CD4-positive, alpha-beta T cell treated with Interleukin-6 for 4 hours (primary cell): ENCODE measurements around the gene IGF1R.

Source experiments
- DNase-seq: peaks from one replicate; pipeline ENCODE4 v3.0.0-alpha.2; 2020; ENCODE audit warnings: mixed read lengths

The IGF1R gene

DNA sequence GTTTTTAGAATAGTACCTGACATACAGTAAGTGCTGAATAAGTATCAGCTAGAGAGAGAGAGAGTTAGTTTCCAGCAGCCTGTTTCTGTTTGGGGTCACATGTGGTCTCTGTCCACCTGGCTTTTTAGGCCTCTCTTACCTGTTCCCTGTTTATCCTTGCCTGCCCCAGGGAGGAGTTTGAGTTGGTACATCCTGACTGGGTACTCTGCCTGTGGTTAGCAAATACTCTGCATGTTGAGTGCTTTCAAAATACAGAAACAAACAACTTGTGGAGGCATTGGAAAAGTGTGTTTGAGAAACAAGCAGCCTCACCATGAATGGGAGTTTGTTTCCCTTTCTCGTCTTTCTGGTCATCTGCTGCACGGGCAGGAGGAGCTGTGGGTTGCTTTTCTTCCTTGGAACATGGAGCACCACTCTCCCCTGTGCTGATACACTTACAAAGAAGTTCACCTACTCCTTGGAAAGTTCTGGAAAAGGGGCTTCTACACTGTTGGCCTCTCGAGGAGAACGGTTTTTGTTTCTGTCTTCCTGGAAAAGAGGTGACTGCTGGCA is 193.2 kb downstream of the IGF1R start:
- DNase-seq, result no peak

DNA sequence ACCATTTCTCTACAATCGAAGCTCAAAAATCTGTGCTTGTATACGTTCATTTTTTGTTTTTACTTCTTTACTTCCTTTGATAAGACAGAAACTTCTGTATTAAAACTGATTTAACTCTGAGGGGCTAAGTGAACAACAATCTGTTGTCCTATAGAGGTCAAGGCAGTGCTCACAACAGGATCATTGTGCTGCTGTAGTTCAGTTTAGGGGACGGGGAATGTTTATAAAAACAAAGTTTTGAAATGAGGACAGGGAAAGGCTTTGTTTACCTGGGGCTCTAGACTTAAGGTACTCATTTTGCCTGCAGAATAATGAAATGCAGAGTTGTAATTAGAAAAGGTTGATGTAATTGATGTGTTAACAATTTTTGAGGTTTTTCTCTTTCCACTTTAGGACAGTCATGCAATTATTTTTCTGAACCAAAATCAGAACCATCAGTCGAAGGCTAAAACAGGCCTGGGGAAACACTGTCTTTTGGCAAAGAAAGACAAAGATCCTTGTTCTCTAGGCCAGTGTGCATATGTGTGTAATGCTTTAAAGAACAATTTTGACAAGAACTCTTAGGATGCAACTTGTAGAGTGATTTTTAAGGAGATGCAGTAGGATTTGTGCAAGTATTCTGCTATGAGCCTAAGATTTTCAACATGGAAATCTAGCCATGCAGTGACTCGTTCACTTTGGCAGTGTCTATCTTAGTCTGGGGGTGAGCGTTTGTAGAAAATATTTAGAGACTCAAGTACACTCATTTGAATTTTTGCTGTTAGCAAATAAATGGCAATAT is 194.0 kb downstream of the IGF1R start:
- no peak for DNase-seq

DNA sequence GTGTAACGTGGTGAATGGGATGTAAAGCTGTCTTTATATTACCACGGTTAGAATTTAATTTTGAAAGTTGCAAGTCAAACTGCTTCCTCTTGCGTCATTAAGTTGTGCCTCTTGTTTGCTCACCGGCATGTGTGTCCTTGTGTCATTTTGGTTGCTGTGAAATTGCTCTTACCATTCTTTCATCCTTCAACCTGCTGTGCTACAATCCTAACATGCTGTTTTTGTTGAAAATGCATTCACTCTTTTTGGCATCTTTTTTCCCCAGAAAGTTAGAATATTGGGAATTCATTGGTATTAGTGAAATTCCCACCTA is 194.6 kb downstream of the IGF1R start:
- DNase-seq, result no peak

DNA sequence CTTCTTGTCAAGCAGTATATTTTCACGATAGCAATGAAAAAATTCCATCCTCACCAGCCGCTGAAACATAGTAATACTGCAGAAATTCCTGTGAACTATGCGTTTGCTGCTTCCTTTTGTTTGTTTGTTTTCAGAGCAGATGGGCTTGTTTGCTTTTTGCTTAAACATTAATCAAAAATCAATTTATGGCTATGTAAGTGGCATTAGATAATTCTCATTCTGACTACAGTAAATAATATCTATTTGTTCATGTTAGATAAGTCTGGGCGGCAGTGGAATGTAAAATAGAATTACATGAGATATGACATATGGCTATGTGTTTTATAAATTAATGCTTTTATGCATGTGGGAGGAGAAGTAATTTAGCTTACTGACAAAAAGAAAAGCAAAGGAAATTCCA is 195.5 kb downstream of the IGF1R start:
- DNase-seq, result no peak

- DNase-seq, result no peak
Measured at GRCh38 chr15:98844261-98844660, 195.9 kb downstream of the IGF1R start.

DNA sequence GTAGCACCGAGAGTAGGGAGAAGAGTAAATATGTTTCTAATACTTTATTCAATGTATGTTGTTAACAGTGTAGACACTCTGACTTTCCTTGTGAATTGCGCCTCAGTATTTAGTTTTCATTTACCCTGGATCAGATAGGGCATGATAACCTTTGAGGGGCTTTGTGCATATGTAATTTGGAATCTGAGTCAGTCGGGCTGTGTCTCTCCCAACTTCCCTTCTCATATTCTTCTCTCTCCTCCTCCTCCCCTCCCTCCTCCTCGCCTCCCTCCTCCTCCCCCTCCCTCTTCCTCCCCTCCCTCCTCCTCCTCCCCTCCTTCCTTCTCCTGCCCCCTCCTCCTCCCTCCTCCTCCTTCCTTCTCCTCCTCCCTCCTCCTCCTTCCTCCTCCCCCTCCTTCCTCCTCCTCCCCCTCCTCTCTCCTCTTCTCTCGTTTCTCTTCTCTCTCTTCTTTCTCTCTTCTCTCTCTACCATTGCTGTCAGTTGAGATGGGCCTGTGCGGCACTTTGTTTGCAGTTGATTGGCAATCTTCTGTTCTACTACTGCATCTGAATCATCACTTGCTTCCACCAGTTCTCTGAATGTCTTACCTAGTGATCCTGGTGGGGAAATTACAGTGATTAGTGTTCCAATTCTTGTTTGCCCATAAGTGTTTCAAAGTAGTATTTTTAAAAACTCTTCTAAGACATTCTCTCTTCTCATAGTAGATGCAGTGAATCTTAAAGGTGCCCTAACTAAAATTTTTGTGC is 197.0 kb downstream of the IGF1R start:
- DNase-seq, result no peak

DNA sequence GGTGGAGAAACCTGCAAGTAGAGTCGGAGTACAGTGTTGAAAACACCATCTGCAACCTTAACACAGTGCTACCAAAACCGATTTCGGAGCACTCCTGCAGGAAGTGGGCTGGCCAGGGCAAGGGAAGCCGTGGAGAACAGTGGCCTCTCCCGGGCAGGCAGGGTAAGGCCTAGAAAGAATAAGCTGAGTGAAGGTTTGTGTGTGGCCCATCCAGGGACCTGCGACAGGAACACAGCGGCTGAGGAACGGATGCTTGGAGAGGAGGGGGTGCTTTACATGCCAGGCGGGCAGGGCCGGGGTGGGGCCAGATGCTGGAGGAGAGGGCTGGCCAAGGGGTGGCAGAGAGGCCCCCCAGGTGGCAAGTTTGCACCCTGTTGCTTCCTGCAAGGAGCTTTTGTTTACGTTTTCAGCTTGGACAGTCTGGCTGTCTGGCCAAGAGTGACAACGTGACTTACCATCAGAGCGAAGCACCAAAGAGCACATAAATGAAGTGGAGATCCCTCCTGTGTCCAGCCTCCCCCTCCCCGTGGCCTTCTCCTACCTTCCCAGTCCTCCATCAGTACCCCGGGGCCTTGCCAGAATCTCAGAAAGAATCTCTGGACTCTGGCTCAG is 202.7 kb downstream of the IGF1R start:
- peak; percentile 73 for DNase-seq

GRCh38 chr15:98853161-98853560 is 204.8 kb downstream of the IGF1R start:
- peak; percentile 71 for DNase-seq

DNA sequence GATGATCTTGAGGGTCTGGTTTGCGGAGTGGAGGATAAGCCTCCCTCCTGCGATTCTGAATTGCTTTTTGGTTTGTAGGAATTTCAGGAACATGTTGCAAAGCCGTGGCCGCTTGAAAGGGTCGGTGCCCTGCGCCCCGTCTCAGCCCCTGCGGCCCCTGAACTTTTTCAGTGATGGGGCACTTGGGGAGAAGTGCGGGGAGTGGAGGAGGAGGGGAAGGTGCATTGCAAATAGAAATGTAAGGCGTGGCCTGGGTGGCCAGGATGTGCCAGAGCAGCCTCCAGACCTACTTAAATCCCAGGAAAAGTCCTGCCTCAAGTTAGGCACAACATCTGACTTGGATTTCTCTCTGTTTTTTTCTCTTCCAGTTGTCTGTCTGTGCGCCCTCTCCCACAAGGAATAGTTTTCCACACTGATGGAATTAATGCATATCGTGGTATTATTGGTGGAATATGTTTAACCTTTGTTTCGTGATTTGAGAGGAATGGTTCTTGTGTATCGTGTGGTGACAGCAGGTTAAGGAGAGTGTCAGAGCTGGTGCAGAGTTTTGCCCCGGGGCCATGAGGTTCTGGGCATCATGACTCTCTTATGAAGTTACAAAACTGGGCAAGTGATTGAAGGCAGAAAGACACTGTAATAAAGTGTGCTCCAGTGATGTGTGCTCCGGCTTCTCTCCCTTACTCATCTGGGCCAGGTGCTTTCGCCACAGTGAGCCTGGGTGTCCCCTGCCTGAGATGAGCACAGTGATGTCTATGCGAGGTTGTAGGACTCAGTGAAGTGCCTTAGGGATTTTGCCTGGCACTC is 205.5 kb downstream of the IGF1R start:
- DNase-seq, result no peak

GRCh38 chr15:98854496-98854895 is 206.2 kb downstream of the IGF1R start:
- DNase-seq, result no peak

- DNase-seq, result no peak
Measured at GRCh38 chr15:98855067-98855814, 206.9 kb downstream of the IGF1R start.

- DNase-seq, result no peak
Measured at GRCh38 chr15:98855815-98856531, 207.6 kb downstream of the IGF1R start.

DNA sequence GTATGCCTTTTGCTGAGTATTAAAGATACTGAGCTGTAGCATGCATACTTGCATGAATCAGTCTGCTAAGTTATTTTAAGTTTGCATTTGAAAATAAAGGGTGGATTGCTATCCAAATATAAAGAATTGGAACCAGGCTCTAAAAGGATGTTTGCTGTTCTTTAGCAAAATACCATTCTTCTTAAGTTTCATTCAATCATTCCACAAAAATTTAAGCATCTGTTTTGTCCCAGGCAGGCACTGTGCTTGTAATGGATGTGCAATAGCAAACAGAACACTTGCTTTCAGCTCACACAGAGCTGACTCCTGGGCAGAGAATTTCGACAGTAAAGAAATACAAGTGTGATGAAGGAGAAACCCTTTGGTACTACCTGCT is 208.2 kb downstream of the IGF1R start:
- DNase-seq, result no peak

DNA sequence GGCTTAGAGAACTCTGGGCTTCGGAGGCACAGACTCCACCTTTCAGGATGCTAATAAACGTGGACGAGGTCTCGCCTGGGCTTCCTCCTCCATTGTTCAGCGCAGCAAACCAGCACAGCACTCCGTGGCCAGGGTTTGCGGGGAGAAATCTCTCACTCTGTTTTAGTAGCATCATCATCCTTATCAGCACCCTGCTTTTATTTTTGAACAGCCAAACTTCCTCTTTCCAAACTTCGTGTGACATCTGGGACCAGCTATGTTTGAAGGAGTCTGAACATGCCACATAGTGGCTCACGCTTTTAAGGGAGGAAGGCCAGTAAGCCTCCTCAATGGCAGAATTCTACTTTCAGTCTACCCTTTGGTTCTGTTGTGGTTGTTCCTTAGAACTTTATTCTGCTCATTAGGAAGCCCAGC is 210.3 kb downstream of the IGF1R start:
- peak; percentile 12 for DNase-seq

- no peak for DNase-seq
Measured at GRCh38 chr15:98859149-98859548, 210.8 kb downstream of the IGF1R start.

DNA sequence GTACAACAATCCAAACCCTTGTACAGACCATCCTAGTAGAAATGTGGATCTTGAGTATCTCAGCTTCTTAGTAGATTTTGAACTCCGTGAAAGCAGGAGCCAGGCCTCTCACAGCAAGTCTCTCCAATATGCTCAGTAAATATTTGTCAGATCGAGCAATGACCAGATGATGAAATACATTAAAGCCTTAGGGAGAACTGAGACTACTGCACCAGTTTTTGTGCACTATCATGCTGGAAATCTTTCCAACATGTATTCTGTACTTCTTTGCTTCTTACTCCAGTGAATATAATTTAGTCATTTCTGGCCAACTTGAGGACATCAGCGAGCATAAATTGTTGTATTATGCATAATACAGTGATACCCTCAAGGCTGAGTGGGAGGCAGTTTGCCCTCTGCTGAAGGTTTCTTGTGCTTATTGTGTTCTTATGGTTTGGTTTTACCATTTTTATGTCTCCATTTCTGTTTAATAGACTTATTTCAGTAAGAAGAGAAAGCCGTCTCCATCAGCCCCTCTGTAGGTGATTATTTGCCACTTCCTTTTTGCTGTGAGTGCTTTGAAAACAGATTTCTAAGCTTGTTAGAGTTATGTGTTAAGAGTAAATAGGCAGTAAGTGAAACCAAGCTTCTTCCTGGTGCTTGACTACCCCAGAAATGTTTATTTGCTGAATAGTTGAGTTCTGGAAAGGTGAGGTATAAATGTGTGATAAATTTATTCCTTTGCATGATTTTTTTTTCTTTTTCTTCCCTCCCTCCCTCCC is 212.1 kb downstream of the IGF1R start:
- no peak for DNase-seq

DNA sequence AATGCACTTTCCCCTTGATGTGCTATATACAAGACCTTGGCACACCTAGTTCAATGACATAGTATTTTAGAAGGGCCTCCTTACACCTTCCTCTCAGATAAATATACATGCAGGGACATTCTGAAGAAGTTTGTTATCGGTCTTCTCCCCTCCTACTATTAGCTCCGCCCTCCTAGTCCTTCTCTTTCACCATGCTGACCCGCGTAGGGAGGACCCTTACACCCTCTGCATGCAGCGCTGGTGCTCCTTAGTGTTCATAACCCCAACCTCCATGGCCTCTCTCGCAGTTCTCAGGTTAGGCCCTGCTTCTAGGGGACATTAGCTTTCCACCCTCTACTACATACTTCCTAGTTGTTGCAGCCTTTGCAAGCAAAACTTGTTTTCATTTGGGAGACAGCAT is 212.8 kb downstream of the IGF1R start:
- DNase-seq, result no peak

GRCh38 chr15:98863983-98864382 is 215.6 kb downstream of the IGF1R start:
- DNase-seq, result no peak

DNA sequence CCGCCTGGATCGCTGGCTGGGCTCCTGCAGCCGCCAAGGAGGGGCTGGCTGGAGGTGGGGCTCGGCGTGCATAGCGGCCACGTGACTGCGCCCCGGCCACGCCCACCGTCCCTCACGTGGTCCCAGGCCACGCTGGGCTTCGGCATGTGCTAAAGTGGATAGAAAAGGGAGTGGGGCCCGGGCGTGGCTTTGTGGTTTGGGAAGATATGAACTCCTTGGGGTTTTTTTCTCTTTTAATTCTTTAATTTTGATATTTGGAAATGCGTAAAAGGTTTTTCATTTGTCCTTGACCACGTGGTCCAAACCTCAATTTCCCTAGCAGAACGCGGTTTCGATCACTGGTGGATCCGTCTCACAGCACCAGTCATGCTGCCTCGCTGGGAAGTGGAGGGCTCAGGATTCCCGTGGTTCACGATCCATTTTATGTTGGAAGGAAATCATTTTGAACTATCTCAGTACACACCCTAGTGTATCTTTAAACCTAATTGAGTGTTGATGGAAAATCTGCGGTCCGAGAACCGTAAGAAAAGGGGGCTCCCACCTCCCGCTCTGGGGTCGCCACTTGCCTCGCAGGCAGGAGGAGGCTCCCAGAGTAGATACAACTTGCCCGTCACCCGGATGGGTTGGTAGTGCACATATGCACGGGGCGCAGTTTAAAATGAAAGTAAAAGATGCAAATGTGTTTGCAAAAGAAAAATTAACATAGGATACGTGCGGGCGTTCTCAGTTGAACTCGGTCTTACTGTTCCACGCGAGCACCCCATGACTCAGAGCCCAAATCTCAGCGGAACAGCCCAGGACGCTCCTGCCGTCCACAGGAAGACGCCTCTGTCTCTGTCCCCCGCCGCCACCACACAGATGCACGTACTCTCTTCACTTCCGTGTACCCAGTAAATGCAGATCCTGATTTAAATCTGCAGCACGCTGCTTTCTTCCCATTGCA is 217.3 kb downstream of the IGF1R start:
- peak; percentile 81 for DNase-seq

DNA sequence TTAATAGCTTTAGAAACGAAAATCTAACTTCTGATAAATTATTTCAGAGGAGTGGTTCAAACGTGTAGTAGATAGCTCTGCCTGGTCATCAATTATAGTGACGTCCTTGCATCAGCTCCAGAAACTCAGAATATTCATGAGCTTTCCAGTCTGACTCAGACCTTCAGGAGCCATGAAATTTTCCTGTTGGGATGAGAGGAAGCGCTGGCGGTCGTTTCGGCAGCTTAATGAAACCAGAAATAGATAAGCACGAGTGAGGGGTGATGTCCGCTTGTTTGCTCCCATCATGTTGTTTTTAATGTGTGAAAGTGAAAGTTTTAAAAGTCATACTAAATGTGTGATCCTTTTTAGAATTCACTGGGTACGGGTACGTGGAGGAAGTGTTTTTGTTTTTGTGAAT is 218.2 kb downstream of the IGF1R start:
- no peak for DNase-seq
